Smooth muscle cell (in vitro differentiated cells): Measurements from ENCODE around the gene DNAI2. TPM values are rescaled to one million over a fixed set of nuclear protein-coding genes. Genes with fewer than 3 reads are reported as not detected.

Source experiments
- DNase-seq: peaks from one replicate; lab custom pipeline; 2025; ENCODE audit not compliant: unreplicated experiment; lab: John Stamatoyannopoulos, UW
- H2AFZ ChIP-seq: fragments of 200-600 bp; sonication (generic); 2 replicates; pipeline ENCODE4 v1.6.0; 2016; ENCODE audit warnings: antibody characterized with exemption, low read depth, mild to moderate bottlenecking
- H3F3A ChIP-seq: fragments of 200-600 bp; sonication (generic); 2 replicates; pipeline ENCODE4 v1.6.0; 2017; ENCODE audit warnings: antibody characterized with exemption, low read depth
- H3K27ac ChIP-seq: fragments of 200-600 bp; sonication (generic); 2 replicates; pipeline ENCODE4 v1.5.1; 2016; ENCODE audit warnings: low read depth, mild to moderate bottlenecking
- H3K27me3 ChIP-seq: fragments of 200-600 bp; sonication (generic); 2 replicates; pipeline ENCODE4 v1.6.1; 2016; ENCODE audit warnings: low read depth, mild to moderate bottlenecking
- H3K36me3 ChIP-seq: fragments of 200-600 bp; sonication (generic); 2 replicates; pipeline ENCODE4 v1.5.1; 2016; ENCODE audit warnings: low read depth
- H3K4me1 ChIP-seq: fragments of 200-600 bp; sonication (generic); 2 replicates; pipeline ENCODE4 v1.5.1; 2016; ENCODE audit warnings: low read depth
- H3K4me2 ChIP-seq: fragments of 200-600 bp; sonication (generic); 2 replicates; pipeline ENCODE4 v1.6.0; 2016; ENCODE audit warnings: mild to moderate bottlenecking
- H3K4me3 ChIP-seq: fragments of 200-600 bp; sonication (generic); 2 replicates; pipeline ENCODE4 v1.5.1; 2016; ENCODE audit warnings: mild to moderate bottlenecking
- H3K79me2 ChIP-seq: fragments of 200-600 bp; sonication (generic); 2 replicates; pipeline ENCODE4 v1.6.0; 2016; ENCODE audit warnings: low read depth, mild to moderate bottlenecking
- H3K9ac ChIP-seq: fragments of 200-600 bp; sonication (generic); 2 replicates; pipeline ENCODE4 v1.6.0; 2016; ENCODE audit warnings: low read depth
- H3K9me3 ChIP-seq: fragments of 200-600 bp; sonication (generic); replicated peaks from 2 replicates; pipeline ENCODE4 v1.5.1; 2016; ENCODE audit warnings: low read depth
- H4K20me1 ChIP-seq: fragments of 200-600 bp; sonication (generic); 2 replicates; pipeline ENCODE4 v1.6.0; 2016; ENCODE audit warnings: low read depth
- WGBS: methylation state at CpG from one replicate; pipeline ENCODE4 v1.1.7; 2016; ENCODE audit warnings: low lambda C conversion rate; 5-methylcytosine and 5-hydroxymethylcytosine counted together
- polyA plus RNA-seq: library from polyadenylated mRNA; unstranded; fragments of >200 nt; fragmentation: Nextera tagmentation; extraction: Ambion mirVana; gene quantifications from 2 replicates; pipeline ENCODE4 v1.2.1, GENCODE V29; 2016
- total RNA-seq: library from RNA; depleted of rRNA; stranded (reverse); fragments of >200 nt; gene quantifications from 2 replicates; pipeline ENCODE4 v1.2.3, GENCODE V29; 2014
- TF ChIP-seq, protein P1 (sequence below): fragments of 200-600 bp; sonication (generic); IDR thresholded peaks from 2 replicates; pipeline ENCODE4 v1.5.1; 2017; ENCODE audit warnings: borderline replicate concordance, mild to moderate bottlenecking, antibody characterized with exemption; ENCODE audit not compliant: insufficient read depth, poor library complexity, severe bottlenecking

The DNAI2 gene
- total and polyA plus RNA-seq, 2 experiments from 2014 or later = not detected

- Histone ChIP-seq H4K20me1 (no peaks in the 10 kb centered on the region), H3K4me2 (peak overlapping the region; percentile 57), H3K9ac (no peak overlapping the region), H3K4me3 (no peak overlapping the region), H3K27ac (no peak overlapping the region), H3K4me1 (peaks cover 14% of the 10 kb centered on the region), H3K9me3 (no peaks in the 10 kb centered on the region), H3K36me3 (no peaks in the 10 kb centered on the region), H3F3A (no peaks in the 10 kb centered on the region), H2AFZ (peak overlapping the region; percentile 29), H3K79me2 (no peaks in the 10 kb centered on the region), H3K27me3 (no peaks in the 10 kb centered on the region)
- TF ChIP-seq, protein P1, sequence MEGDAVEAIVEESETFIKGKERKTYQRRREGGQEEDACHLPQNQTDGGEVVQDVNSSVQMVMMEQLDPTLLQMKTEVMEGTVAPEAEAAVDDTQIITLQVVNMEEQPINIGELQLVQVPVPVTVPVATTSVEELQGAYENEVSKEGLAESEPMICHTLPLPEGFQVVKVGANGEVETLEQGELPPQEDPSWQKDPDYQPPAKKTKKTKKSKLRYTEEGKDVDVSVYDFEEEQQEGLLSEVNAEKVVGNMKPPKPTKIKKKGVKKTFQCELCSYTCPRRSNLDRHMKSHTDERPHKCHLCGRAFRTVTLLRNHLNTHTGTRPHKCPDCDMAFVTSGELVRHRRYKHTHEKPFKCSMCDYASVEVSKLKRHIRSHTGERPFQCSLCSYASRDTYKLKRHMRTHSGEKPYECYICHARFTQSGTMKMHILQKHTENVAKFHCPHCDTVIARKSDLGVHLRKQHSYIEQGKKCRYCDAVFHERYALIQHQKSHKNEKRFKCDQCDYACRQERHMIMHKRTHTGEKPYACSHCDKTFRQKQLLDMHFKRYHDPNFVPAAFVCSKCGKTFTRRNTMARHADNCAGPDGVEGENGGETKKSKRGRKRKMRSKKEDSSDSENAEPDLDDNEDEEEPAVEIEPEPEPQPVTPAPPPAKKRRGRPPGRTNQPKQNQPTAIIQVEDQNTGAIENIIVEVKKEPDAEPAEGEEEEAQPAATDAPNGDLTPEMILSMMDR = no peak
- peak; percentile 40 for DNase-seq
- WGBS = 19% methylated on average over 18 of the region's 21 CpGs
These were observed 28.7 kb upstream of the DNAI2 start for GRCh38 chr17:74245145-74245831.

DNA sequence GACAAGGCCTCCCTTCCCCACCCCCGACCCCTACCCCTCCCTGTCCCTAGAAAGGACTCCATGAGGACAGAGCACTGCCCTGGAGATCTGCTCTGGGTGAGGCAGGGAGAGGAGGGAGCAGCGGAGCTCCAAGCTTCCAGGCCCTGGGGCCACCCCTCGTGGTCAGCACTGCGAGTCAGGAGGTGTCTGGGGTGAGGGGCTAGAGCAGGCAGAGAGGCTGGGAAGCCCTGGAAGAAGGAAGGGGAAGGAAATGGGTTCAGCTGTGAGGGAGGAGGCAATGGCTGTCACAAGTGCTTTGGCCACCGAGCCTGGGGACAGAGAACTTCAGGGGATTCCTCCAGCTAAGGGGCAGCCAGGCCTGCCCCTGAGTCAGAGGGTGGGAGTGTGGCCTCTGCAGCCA lies 28.2 kb upstream of the DNAI2 start:
- H3K4me2 ChIP-seq = peak overlapping the region; percentile 57
- no peak overlapping the region for H3K27ac ChIP-seq
- peaks cover 14% of the 10 kb centered on the region for H3K4me1 ChIP-seq
- WGBS = 35% methylated on average over 4 of the region's 5 CpGs
- TF ChIP-seq, protein P1 = no peak
- H3K27me3 ChIP-seq = no peaks in the 10 kb centered on the region
- peak overlapping the region; percentile 29 for H2AFZ ChIP-seq
- H3F3A ChIP-seq = no peaks in the 10 kb centered on the region
- no peaks in the 10 kb centered on the region for H3K36me3 ChIP-seq
- no peak for DNase-seq
- H3K79me2 ChIP-seq = no peaks in the 10 kb centered on the region
- H3K9ac ChIP-seq = no peak overlapping the region
- H3K4me3 ChIP-seq = no peak overlapping the region
- H3K9me3 ChIP-seq = no peaks in the 10 kb centered on the region
- no peaks in the 10 kb centered on the region for H4K20me1 ChIP-seq

DNA sequence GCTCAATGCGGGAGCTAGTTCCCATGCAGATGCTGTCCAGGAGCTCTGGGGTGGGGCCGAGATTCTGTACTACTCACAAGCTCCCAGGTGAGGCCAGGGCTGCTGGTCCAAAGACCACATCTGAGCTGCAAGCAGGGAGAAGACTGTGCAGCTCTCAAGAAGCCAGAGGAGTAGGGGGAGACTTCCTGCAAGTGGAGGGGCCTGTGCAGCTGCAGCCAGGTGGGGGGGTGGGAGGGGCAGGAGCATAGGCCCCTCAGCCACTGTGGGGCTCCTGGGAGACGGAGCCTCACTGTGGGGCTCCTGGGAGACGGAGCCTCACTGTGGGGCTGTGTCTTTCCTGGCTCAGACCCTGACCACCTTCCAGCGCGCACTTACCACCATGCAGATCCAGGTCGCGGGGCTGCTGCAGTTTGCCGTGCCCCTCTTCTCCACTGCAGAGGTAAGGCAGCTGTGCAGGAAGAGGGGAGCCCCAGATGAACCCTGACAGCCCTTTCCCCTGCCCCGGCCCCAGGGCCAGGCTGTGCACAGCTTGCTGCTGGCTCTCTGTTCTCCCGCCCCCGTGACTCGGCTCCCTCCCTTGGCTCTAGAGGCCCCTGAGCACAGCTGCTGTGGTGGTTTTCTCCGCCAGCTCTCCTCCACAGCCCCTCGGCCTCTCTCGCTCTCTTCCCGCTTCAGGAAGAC lies 24.3 kb upstream of the DNAI2 start:
- Histone ChIP-seq H3K27ac (no peak overlapping the region), H2AFZ (no peak overlapping the region), H3K36me3 (no peaks in the 10 kb centered on the region), H3K4me2 (no peak overlapping the region), H3K4me3 (no peak overlapping the region), H3K79me2 (no peaks in the 10 kb centered on the region), H3K4me1 (peaks cover 14% of the 10 kb centered on the region), H3K9ac (no peak overlapping the region), H4K20me1 (no peaks in the 10 kb centered on the region), H3K27me3 (no peaks in the 10 kb centered on the region), H3K9me3 (no peaks in the 10 kb centered on the region), H3F3A (no peaks in the 10 kb centered on the region)
- TF ChIP-seq, protein P1 = no peak
- no peak for DNase-seq
- WGBS = 81% methylated on average over 12 of the region's 17 CpGs
